ENCODE results near the gene SUSD6. TPM values are rescaled to one million over a fixed set of nuclear protein-coding genes. Genes with fewer than 3 reads are reported as not detected.
"Not testable (repeated sequence)": the region's sequence is repeated elsewhere in the genome, so short reads cannot be mapped to it uniquely, and the experiment has no call there.

SUSD6 gene
- total RNA-seq, 2 experiments from 2014 or later = 53.3 to 56.9 TPM

DNA sequence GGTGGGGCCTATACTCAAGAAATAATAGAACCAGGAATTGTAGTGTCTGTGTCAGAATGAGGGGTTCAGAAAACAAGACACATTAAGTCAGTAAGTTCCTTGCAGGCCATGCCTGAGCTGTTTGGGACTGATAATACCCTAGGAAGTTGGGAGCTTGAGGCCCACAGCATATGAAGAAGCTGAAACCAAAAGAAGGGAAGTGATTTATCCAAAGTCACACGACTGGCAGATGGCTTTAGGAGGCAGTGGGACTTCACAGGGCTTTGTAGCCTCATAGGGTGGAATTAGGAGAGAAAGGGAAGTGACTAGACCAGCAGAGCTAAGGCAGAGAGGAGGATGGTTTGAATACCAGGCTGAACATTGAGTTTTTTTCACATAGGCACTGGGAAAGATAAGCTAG, 99.0 kb downstream of the SUSD6 start:
- POLR2A ChIA-PET = no interaction called here
- CTCF ChIA-PET = no interaction called here

DNA sequence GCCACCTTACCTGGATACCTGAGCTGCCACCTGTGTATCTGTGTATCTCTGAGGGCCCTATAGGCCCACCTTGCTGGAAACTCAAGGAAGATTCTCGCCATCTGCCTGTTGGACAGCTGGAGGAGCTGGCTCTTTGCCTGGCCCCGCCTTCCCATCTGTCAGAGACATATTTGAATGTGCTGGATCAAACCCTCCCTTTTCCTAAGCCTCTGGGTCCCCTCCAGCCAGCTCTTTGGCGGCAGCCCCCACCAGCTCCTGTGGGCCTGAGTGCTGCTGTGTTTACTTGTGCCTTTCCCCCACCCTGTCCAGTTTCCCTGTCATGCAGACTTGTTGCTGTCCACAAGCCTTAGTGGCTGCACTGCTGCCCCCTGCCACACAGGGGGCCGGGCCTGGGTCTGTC, 99.7 kb downstream of the SUSD6 start:
- ChIA-PET CTCF (no interaction called here), POLR2A (no interaction called here)

DNA sequence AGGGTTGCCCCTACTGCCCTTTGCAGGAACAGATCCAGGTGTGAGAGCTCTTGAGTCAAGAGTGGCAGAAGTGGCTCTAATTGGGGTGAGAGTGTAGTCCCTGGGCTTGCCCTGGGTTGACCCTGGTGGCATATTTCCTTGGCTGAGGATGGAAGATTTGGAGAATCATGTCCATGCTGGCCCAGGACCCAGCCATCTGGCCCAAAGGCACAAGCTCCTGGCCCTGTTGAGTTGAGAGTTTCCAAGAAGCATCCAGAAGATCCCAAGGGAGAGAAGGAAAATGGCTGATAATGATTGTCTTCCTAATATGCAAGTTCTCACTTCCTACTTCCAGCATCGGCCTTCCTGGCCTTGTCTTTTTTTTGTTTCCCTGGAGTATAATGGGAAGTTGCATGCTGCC, 100.1 kb downstream of the SUSD6 start:
- POLR2A ChIA-PET = no interaction called here
- CTCF ChIA-PET = interaction anchor here (0.7 kb wide), 1 partner anchor 22 kb away, joined by 3 read pairs; no protein-coding TSS in a partner anchor

DNA sequence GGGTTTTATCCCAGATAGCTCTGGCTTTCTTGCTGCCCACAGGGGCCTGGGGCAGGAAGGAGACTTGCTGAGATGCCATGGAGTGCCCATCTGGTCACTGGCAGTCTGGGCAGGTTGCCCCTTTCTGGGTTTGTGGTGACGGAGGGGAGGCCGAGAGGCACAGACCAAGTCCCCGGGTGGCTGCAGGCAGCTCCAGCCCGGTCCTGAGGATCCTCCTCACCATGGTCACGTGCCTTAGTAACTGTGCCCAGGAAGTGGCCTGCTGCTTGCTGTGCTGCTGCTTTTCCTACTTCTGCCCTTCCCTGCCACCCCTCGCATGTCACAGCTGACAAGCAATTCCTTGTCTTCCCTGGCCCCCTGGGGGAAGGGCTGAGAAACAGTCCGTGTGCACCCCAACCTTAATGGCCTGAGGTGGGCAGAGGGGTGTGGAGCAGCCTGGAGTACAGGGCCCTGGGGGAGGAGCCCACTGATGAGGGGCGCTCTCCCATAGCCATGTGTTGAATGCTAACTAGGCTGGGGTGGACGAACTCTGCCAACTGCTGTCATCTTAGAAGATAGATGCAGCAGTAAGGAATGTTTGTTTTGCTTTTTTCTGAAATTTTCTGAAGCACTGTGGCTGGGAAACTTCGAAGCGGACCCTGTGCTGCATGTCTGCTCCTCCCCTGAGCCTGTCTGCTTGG, 100.6 kb downstream of the SUSD6 start:
- POLR2A ChIA-PET = no interaction called here

DNA sequence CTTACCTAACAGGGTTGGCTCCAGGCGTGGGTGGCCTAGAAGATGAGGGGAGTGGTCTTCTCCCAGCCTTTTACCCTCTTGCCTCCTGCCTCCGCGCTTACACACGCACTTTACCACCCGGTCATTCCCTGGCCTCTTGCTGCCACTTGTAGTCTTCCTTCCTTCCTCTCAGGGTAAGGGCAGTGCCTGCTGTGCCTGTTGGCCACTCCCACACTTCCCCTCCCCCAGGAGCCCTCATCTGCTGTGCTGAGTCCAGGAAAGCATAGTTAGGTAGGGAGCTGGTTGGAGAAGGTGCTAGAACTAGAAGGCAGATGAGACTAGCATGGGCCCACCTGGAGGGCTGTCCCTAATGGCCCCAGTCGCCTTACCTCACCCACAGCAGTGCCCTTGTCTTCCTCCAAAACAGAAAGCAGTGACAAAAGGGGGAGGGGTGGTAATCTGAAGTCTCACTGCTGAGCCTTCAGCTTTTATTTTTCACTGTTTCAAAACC, 101.2 kb downstream of the SUSD6 start:
- POLR2A ChIA-PET = no interaction called here
- CTCF ChIA-PET = no interaction called here

More for the DNA sequence above, 100.6 kb downstream of the SUSD6 start:
- CTCF ChIA-PET = interaction anchor here (0.7 kb wide), 1 partner anchor 23 kb away, joined by 3 read pairs; no protein-coding TSS in a partner anchor

DNA sequence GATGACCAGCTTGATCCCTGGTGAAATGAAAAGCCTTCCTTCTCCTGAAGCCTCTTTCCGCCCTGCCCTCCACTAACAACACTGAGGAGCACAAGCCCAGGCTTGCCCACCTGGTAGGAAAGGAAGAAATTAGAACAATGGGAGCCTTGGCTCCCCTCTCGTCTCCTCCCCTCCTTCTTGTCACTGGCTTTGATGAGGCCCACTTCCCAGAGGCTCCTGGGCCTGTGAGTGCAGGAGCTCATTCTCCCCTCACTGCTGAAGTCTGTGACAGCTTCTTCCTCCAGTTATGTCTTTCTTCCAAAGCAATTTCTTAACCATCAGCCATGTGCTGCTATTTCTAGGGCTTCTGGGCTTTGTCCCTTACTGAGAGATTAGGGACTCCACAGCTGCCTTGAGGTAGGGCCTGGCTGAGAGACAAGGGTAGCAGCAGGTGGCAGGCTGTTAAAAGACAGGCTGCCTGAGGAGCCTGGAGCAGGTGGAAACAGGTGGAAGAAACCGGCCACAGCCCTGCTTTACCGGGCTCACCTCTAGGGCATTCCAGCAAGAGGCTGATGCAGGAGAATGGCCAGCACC, 101.9 kb downstream of the SUSD6 start:
- ChIA-PET CTCF (interaction anchor here (1.3 kb wide), 1 partner anchor 28 kb away, joined by 3 read pairs; no protein-coding TSS in a partner anchor), POLR2A (interaction anchor here (0.6 kb wide), 1 partner anchor 512 kb away, joined by 6 read pairs; no protein-coding TSS in a partner anchor)

DNA sequence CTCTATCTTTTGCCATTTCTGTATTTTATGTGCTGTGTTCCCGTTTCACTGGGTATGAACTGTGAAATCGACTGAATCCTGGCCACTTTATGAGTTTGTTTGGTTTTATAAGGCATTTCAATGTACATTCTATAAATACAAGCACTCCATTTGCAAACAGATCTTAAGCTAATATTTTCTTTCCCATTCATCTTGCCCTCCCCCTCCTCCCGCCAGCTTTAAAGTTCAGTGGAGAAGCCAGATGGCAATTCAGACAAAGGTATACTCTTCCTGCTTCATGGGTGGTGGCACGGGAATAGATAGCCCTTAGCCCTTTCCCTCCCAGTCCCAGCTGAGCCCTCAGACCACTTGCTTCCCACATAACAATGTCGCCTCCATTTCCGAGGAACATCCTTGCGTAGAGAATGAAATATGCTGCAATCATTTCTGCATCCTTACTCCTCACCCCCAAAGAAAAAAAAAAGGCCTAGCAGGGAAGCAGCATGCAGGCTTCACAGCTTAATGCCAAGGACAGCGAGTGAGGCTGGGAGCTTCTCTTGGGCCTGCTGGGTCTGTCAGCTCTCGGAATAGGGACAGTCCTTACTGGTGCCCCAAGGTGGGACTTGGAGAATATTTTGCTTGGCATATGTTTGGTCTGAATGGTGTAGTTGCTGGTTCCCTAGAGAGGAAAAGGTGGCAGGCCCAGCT, 102.7 kb downstream of the SUSD6 start:
- CTCF ChIA-PET = interaction anchor here (1.3 kb wide), 1 partner anchor 28 kb away, joined by 3 read pairs; no protein-coding TSS in a partner anchor

DNA sequence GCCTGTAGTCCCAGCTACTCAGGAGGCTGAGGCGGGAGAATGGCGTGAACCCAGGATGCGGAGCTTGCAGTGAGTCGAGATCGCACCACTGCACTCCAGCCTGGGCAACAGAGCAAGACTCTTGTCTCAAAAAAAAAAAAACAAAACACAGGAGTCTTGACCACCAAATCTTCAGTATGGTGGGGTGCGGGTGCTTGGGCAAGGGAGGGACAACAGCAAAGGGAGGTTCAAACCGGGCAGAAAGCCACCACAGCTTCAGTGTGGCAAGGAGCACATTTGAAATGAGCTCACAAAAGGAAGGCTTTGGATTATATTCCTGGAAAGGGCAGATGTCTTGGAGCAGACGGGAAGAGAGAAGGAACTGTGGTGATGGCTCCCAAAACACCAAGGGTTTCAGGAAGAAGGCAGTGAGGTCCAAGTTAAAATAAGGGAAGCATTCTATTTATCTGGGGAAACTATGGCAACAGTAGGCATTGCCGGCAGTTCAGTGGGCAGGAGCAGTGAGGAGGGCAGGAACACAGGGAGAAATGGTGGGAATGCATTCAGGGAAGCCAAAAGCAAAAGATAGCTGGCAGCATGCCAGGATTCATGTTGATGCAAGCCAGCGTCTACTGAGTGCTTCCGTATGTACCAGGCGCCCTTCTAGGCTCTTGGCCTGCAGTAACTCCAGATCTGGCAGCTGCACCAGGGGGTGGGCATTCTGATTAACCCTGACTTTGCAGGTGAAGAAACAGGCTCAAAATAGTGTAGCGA, 104.5 kb downstream of the SUSD6 start:
- ChIA-PET CTCF (interaction anchor here (0.9 kb wide), 2 partner anchors 11 to 142 kb away, joined by 3 read pairs; no protein-coding TSS in a partner anchor), POLR2A (interaction anchor here (0.7 kb wide), 1 partner anchor 175 kb away, joined by 7 read pairs; no protein-coding TSS in a partner anchor)

More for the DNA sequence above, 102.7 kb downstream of the SUSD6 start:
- POLR2A ChIA-PET = interaction anchor here (0.6 kb wide), 1 partner anchor 104 kb away, joined by 5 read pairs; no protein-coding TSS in a partner anchor

DNA sequence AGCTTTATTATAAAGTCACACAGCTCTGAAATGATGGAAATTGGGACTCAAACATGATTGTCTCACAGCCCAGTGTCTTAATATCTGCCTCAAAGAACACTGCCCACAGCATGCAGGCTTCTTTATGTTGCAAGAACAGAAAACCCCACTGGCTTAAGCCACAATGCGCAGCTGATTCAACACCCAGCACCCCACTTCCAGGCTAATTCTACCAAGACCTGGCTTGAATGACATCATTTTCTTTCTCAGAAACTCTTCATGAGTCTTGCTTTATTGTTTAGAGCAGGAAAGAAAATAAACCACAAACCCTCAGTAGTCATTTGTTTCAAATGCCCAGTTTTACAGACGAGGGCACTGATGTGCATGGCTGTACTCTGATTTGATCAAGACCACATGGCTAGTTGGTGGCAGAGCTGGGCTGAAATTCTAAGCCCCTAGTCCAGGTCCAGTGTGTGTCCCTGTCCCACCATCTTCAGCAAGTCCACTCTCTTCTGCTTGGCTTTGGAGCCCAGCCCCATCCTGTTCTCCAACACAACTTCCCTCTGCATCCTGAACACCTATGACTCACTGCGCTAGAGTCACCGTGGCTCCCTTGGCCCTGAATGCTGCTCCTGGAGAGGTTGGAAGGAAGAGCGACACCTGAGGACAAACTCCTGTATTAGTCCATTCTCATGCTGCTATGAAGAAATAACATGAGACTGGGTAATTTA, 105.2 kb downstream of the SUSD6 start:
- CTCF ChIA-PET = interaction anchor here (0.9 kb wide), 2 partner anchors 12 to 142 kb away, joined by 3 read pairs; no protein-coding TSS in a partner anchor
- POLR2A ChIA-PET = no interaction called here

DNA sequence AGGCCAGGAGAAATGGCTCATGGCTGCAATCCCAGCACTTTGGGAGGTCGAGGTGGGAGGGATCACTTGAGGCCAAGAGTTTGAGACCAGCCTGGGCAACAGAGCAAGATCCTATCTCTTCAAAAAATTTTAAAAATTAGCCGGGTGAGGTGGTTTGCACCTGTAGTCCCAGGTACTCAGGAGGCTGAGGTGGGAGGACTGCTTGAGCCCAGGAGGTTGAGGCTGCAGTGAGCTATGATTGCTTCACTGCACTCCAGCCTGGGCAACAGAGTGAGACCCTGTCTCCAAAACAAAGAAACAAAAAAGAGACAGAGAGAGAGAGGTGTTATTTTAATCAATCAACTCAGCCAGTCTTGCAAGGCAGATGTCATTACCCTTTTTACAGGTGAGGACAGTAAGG, 107.2 kb downstream of the SUSD6 start:
- CTCF ChIA-PET = interaction anchor here (0.8 to 1.9 kb wide), 2 partner anchors 8 to 134 kb away, joined by 4 to 6 read pairs; no protein-coding TSS in a partner anchor
- POLR2A ChIA-PET = not testable (repeated sequence)

DNA sequence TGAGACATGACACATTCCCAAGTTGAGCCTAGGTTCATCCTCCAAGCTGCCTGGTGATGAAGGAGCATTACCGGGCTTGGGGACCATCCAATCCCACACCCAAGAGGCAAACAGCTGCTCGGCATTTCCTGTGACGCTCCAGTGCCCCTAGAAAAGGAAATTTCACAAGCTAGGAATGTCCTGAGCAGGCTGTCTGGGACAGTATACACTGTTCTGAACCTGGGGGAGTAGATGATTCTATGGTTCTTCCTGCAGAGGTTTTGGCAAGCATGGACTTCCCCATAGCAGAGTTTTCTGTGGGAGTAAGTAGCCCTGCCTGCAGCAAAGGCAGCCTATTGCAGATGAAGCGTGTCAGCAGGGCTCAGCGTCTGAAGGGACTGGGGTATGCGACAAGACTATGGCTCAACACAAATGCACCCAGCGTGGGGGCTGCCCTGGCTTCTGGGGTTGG, 108.1 kb downstream of the SUSD6 start:
- ChIA-PET POLR2A (no interaction called here), CTCF (interaction anchor here (1.2 to 1.9 kb wide), 2 partner anchors 94 to 134 kb away, joined by 3 to 4 read pairs; no protein-coding TSS in a partner anchor)

DNA sequence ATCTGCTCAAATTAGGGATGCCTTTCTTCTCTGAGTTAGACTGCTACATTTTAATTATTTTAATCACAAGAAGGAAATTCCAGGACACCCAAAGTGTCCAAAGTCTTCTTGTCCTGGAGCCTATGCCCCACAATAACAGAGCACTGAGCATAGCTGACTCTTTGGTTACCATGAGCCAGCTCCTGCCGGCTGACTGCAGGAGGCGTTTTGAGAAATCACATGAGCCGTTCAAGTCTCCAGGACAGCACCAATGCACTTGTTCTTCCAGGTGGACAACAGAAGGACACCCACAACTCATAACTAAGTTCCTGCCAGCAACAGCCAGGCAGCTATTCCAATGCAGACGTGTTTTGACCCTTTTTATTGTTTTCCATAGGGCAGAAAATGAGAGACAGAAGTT, 109.5 kb downstream of the SUSD6 start:
- POLR2A ChIA-PET = interaction anchor here (0.7 kb wide), 1 partner anchor 150 kb away, joined by 3 read pairs; no protein-coding TSS in a partner anchor
- CTCF ChIA-PET = interaction anchor here (0.6 kb wide), 1 partner anchor 38 kb away, joined by 6 read pairs; no protein-coding TSS in a partner anchor

DNA sequence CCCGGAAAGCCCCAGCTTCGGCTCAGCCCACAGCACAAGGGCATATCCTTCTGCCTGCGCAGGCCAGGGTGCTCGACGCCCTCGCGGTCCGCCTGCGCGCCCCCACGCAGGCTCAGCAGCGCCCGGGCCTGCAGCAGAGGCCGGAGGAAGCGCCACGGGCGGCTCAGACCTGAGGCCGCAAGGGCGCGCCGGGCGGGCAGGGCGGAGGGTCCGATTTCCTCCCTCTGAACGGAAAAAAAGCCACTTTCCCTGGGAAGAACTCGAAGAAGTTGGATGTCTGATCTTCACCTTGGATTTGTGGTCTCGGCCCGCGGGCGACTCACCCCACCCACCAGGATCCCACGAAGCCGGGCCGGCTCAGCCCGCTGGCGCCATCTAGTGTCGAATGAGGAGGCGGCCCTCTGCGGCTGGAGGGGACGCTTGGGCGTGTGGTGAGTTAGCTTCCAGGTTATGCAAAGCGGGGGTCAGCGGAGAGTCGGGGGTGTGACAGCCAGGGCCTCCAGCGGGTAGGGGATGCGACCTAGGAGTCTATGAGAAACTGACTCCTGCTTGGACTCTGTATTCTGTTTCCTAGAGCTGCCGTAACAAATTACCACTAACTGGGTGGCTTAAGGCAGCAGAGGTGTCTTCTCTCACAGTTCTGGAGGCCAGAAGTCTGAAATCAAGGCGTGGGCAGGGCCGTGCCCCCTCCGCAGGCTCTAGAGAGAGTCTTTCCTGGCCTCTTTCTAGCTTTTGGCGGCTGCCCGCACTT, 115.5 kb downstream of the SUSD6 start:
- ChIA-PET POLR2A (interaction anchor here (0.6 to 0.8 kb wide), 3 partner anchors 116 to 142 kb away, joined by 3 to 7 read pairs (median 4); no protein-coding TSS in a partner anchor), CTCF (interaction anchor here (0.6 to 3.1 kb wide), 28 partner anchors 9 to 843 kb away, joined by 3 to 28 read pairs (median 4); partner anchors contain the start of genes SRSF5 and SUSD6)

DNA sequence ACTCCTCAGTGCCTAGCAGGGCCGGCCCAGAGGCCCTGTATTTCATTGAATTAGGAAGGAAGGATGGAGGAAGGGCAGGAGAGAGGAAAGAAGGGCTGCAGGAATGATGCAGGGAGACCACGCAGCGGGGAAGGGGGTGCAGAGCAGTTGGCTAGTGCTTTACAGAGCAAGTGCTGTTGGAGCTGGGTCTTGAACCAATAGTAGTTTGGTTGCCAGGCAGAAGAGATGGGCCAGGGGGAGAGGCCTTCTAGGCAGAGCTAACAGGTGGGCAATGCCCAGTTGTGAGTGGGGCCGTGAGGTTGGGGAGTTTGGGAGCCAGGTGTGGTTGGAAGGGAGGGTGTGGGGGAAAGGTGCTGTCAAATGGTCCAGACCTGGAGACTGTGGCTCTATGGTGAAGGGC, 116.5 kb downstream of the SUSD6 start:
- ChIA-PET POLR2A (no interaction called here), CTCF (interaction anchor here (0.8 to 3.1 kb wide), 13 partner anchors 10 to 152 kb away, joined by 3 to 28 read pairs (median 7); partner anchors contain the start of gene SUSD6)

DNA sequence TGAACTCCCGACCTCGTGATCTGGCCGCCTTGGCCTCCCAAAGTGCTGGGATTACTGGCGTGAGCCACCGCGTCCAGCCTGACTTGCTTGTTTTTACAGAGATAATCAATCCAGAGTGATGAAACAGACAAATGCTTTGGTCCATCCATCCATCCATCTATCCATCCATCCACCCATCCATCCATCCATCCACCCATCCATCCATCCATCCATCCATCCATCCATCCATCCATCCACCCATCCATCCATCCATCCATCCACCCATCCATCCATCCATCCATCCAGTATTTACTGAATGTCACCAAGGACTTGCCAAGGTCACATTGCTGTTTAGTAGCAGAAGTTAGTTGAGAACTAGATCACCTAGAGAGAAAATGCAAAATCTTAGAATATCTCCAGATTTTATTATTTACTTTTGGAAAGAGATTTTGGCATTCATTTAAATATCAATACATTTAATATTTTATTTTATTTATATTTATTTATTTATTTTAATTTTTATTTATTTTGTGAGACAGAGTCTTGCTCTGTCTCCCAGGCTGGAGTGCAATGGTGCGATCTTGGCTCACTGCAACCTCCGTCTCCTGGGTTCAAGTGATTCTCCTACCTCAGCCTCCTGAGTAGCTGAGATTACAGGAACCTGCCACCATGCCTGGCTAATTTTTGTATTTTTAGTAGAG, 120.7 kb downstream of the SUSD6 start:
- POLR2A ChIA-PET = not testable (repeated sequence)

DNA sequence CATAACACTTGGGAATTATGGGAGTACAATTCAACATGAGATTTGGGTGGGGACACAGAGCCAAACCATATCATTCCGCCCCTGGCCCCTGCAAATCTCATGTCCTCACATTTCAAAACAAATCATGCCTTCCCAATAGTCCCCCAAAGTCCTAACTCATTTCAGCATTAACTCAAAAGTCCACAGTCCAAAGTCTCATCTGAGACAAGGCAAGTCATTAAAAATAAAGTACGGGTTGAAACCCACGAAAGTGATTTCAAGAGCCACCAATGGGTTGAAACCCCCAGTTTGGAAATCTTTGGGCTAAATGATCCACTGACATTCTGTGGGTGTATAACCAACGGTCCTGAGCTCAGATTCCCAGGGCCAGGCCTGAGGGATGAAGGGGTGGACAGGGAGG, 125.0 kb downstream of the SUSD6 start:
- POLR2A ChIA-PET, CTCF ChIA-PET: not testable (repeated sequence)

More for the DNA sequence above, 120.7 kb downstream of the SUSD6 start:
- CTCF ChIA-PET = interaction anchor here (0.7 to 1.4 kb wide), 2 partner anchors 148 to 296 kb away, joined by 4 to 5 read pairs; no protein-coding TSS in a partner anchor

DNA sequence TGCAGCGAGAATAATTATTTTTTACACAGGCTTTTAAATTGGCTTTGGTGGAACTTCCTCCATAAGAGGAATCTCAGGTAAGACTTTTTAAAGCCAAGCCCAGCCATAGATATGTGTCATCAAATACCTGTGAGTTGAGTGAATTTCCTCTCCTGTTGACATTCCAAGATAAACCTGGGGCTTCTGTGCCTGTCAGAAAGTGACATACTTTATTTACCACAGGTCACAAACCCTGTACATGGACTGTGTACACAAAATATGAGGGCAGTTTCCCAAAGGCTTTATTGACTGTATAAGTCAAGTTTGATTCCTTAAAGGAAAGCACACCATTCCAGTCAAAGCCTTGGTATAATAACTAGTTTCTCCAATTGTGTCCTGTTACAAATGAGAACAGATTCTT, 129.7 kb downstream of the SUSD6 start:
- ChIA-PET CTCF (no interaction called here), POLR2A (no interaction called here)

Data from activated CD8-positive, alpha-beta memory T cell treated with anti-CD3 and anti-CD28 coated beads for 36 hours (primary cell).